IPS-NIHi11 (cell line): ENCODE data around the gene ST6GAL1.
A peak's percentile ranks its signal among the peaks of the same experiment; 100 is the strongest.

Experiments
- DNase-seq: peaks from one replicate; pipeline ENCODE4 v3.0.0; 2012; ENCODE audit warnings: mixed read lengths, low spot score

ST6GAL1 gene

GRCh38 chr3:187077537-187077936 lies 147.2 kb downstream of the ST6GAL1 start:
- DNase-seq: no peak

GRCh38 chr3:187079090-187080022 lies 149.0 kb downstream of the ST6GAL1 start:
- DNase-seq: no peak

DNA sequence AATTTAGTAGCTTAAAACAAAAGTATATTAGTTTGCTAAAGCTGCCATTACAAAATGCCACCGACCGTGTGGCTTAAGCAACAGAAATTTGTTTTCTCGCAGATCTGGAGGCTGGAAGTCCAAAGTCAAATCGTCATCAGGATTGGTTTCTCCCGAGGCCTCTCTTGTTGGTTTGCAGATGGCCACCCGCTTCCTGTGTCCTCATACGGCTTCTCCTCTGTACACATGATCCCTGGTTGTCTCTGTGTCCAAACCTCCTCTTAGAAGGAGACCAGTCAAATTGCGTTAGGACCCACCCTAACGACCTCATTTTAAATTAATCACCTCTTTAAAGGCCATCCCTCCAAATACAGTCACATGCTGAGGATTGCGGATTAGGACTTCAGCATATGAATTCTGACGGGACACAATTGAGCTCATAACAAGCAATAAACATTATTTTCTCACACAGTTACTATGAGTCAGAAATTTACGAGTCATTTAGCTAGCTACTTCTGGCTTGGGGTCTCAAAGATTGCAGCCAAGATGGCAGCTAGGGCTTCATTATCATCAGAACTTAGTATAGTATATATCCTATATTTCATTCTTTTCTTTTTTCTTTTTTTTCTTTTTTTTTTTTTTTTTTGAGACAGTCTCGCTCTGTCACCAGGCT lies 150.6 kb downstream of the ST6GAL1 start:
- DNase-seq: no peak

DNA sequence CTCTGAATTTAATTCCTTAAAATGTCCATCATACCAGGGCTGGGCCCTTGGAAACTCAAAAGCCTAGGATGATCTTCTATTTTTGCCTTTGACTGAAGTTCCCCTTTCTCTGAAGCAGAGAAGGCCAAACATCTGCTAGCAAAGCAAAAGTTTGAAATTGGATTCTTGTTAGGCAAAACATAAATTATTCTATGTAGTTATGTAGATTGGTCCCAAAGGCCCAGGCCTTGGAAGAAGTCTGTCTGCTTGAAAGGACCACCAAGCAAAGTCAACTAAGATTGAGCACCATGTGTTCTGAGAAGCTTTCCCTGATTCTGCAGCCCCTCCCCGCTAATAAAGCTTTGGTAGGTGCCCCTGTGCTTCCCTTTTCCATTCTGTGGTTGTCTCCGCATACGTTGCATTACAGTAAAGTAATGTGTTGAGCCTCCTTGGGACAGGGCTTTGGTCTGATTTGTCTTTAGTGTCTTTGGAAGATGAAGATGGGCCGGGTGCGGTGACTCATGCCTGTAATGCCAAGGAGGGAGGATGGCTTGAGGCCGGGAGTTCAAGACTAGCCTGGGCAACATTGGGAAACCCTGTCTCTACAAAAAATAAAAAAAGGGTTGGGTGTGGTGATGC lies 152.5 kb downstream of the ST6GAL1 start:
- DNase-seq: no peak

GRCh38 chr3:187084126-187084525 lies 153.8 kb downstream of the ST6GAL1 start:
- no peak for DNase-seq

DNA sequence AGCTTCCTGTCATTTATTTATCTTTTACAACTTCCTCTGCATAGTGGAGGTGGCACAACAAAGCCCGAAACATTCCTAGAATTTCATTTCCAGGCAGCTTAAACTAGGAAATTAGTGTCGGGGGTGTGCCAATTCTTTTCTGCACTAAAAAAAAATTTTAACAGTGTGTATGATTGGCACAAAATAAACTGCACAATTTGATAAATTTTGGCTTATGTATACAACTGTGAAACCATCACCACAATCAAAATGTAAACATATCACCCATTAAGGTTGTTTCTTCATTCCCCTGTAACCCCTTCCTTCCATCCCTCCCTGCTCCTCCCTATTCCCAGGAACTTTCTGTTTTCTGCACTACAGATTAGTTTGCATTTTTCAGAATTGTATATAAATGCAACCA lies 154.3 kb downstream of the ST6GAL1 start:
- no peak for DNase-seq

DNA sequence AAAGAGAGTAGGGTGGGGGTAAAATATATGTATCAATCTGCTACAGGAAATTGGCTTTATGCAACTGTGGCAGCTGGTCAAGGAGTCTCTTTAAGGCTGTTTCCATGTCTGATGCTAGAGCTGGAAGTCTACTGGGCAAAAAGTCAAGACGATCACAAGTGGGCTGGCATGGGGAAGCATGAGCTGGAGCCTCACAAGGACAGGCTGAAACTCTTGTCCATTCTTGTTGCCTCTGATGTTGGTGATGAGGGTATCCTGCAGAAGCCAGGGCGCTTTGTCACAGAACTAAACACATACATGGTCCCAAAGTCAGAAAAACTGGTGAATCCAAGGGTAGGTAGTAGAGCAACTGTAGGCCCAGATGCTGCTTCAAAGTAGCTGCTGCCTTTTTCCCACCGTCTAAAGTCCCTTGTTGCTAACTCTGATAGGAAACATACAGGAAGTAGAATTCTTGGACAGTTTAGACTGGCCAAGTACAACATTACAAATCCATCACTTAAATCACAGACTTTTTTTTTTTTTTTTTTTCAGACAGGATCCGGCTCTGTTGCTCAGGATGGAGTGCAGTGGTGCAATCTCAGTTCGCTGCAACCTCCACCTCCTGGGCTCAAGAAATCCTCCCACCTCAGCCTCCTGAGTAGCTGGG lies 154.8 kb downstream of the ST6GAL1 start:
- no peak for DNase-seq

- no peak for DNase-seq
These were observed 155.6 kb downstream of the ST6GAL1 start for GRCh38 chr3:187085933-187086332.

DNA sequence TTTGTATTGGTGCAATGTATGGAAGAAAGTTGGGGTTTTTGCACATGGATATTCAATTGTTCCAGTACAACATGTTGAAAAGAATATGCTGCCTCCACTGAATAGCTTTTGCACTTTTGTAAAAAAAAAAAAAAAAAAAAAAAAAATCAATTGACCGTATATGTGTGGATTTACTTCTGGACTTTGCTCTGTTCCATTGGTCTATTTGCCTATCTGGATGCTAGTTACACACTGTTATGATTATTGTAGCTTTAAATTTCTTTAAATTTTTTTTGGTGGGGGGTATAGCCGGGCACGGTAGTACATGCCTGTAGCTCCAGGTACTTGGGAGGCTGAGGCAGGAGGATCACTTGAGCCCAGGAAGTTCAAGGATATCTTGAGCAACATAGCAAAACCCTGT lies 156.5 kb downstream of the ST6GAL1 start:
- DNase-seq: no peak

- DNase-seq: no peak
These were observed 158.4 kb downstream of the ST6GAL1 start for GRCh38 chr3:187088701-187089100.

GRCh38 chr3:187093320-187093719 lies 163.0 kb downstream of the ST6GAL1 start:
- no peak for DNase-seq

GRCh38 chr3:187098923-187099512 lies 168.7 kb downstream of the ST6GAL1 start:
- DNase-seq: no peak

- peak; percentile 15 for DNase-seq
These were observed 171.1 kb downstream of the ST6GAL1 start for GRCh38 chr3:187101184-187102072.

DNA sequence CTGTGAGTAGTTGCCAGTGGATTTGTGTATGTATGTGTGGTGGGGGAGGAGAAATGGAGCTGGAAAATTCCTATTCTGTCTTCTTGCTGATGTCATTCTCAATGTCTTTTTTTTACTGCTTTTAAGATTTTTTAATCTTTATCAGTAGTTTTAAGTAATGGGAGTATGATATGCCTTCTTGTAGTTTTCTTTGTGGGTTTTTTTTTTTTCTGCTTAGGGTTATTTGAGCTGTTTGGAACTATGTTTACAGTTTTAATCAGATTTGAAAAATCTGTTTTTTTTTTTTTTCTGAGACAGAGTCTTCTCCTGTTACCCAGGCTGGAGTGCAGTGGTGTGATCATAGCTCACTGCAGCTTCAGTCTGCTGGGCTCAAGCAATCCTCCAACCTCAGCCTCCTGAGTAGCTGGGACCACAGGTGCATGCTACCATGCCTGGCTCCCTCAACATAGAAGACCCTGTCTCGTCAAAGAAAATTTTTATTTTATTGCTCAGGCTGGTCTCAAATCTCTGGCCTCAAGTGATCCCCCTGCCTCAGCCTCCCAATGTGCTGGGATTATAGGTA lies 171.8 kb downstream of the ST6GAL1 start:
- no peak for DNase-seq

GRCh38 chr3:187103251-187103650 lies 172.9 kb downstream of the ST6GAL1 start:
- DNase-seq: no peak

GRCh38 chr3:187104342-187104741 lies 174.0 kb downstream of the ST6GAL1 start:
- no peak for DNase-seq

DNA sequence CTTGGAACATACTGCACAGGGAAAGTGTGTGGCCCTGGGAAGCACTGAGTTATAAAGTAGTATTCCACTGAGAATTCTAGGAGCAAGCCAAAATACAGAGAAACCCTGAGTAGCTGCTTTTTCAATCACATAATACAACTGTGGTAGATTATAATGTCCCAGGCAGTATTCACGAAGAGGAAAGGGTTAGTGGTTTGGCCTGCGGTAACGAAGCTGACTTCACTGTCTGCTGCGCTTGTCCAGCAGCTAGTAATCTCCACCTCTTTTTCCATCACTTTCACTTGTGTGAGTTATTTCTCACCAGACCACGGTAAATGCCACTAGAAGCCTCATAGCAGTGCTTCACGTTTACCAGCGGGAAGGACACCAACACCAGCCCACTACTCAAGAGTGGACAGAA lies 174.6 kb downstream of the ST6GAL1 start:
- DNase-seq: no peak

DNA sequence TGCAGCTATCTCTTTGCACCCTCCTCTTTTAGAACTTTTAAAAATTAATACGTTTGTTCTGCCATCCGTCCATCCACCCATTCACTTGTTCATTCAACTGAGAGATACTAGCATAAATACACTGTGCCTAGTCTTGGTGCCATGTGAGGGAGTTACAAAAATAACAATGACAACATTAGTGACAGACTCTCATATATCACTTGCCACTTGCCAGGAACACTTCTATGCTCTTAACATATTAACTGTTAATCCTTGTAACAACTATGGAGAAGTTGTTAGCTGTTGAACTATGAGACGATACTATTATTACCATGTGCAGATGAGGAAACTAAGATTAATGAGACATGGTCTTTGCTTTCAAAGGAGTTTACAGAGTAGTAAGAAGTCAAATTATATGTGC lies 175.4 kb downstream of the ST6GAL1 start:
- no peak for DNase-seq

GRCh38 chr3:187107989-187108388 lies 177.7 kb downstream of the ST6GAL1 start:
- no peak for DNase-seq

DNA sequence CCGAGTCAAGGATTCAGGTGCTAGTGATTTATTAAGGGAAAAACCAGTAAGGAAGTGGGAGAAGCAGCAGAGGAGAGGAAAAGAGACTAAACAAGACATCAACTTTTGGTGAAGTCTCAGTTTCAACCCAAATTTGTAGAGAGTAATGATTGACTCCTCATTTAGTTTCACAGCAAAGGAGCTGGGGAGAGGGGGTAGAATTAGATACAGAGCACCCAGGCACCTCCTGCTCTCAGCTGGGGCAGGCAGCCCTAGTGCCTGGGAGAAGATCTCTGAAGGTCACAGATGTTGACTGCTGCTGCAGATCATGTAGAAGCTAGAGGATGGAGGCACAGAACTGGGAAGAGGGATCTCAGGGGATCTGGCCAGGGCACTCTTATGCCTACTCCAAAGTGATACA lies 179.8 kb downstream of the ST6GAL1 start:
- no peak for DNase-seq
